ENCODE measurements around the gene SDK2.

Gene SDK2

DNA sequence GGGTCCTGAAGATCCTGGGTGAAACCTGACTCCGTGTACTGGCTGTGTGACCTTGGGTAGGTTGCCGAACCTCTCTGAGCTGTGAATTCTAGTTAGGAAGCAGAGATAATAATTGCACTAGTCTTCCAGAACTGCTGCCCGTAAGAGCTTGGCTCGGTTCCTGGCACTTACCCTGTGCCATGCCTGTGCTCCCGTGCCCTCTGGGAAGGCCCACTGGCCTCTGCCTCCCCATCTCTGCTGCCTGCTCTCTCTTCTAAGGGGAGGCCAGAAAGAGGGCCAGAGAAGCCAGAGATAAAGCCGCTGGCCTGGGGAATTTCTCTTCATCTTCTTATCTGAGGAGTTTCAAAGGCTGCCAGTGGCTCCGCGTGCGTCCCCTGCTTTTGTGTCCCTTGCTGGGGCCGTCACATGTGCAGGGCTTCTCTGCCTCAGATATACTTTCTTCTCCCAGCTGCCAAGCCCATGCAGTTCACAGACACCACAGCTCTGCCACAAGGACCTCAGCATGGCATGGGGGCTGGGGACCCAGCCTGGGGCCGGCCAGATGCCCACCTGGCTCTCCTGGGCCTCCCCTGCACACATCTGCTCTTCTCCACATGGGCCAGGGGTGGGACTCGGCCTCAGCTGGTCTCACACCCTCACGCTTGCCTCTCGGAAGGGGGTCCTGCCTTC is 145.2 kb downstream of the SDK2 start:
- TF ChIP-seq GATA2 (IDR thresholded peaks at IDR 0.05; ENCODE audit: low read depth, low read length) (no peak; the same call in 1 of the 2 replicates), GATA3 (IDR thresholded peaks at IDR 0.05; ENCODE audit: low read depth, low read length) (no peak)

DNA sequence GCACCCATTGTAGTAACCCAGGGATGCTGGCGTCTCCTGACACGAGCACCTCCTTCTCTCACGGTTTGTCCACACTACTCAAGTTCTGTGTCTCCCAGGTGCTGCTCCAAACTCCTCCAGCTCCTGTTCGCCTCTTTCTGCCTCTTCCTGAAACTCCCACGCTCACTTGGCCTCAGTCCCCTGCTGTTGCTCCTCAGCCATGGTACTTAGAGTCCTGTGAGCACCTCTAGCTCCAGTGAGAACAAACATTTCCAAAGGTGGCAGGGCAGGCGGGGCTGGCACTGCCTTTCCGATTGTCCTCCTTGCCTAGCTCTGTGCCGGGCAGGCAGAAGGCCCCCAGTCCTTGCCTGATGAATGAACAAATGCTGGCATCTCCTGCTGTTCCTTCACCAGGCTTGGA is 146.1 kb downstream of the SDK2 start:
- TF ChIP-seq GATA3 (IDR thresholded peaks at IDR 0.05; ENCODE audit: low read depth, low read length) (no peak), GATA2 (IDR thresholded peaks at IDR 0.05; ENCODE audit: low read depth, low read length) (no peak)

DNA sequence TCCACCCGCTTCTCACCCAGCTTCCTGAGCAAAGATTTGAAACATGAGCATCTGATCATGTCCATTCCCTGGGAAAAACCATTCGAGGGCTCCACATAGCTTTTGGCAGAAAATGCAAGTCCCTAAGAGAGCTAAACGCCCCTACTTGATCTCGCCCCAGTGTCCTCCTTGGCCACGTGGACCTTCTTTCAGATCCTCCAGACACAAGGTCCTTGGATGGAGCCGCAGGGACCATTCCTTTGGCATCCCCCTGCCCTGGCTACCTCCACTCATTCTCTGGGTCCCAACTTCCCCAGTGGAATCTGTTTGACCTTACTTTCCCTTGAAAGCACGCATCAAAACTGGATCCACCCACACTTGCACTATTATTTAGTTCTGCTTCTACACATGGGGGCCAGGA is 146.5 kb downstream of the SDK2 start:
- TF ChIP-seq GATA3 (IDR thresholded peaks at IDR 0.05; ENCODE audit: low read depth, low read length), result no peak
- TF ChIP-seq GATA2 (IDR thresholded peaks at IDR 0.05; ENCODE audit: low read depth, low read length), result no peak

DNA sequence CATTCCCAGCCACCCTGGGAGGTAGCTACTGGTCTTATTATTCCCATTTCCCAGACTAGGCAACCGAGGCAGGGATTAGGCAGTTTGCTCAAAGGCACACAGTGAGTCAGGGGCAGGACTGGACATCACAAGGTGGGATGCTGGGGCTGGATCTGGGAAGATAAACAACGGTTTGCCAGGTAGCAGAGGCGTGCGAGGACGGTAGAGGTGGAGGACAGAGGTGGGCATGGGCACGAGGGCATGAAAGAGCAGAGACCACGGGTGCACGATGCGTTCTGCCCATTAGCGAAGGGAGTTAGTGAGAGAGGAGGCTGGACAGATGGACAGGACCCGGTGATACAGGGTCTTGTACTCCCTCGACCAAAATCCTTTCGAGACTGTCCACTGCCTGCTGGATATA is 148.0 kb downstream of the SDK2 start:
- TF ChIP-seq GATA3 (IDR thresholded peaks at IDR 0.05; ENCODE audit: low read depth, low read length) (no peak), GATA2 (IDR thresholded peaks at IDR 0.05; ENCODE audit: low read depth, low read length) (no peak)

DNA sequence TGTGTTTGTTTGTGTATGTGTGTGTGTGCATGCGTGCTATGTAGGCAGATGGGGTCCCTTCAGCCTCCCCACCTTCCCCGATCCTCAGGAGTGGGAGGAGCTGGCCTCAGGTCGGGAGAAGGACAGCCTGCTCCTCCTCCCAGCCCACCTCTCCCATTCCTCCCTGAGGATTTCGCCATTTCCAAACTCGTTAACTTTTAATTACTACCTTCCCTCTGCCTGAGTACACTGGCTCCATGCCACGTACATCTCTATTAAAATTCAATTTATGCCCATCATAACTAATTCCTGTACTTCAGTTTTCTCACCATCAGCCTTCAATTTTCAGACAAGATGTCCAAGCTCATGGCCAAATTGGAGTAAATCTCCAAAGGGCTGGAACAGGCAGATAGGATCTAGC is 148.6 kb downstream of the SDK2 start:
- TF ChIP-seq GATA3 (IDR thresholded peaks at IDR 0.05; ENCODE audit: low read depth, low read length) (no peak), GATA2 (IDR thresholded peaks at IDR 0.05; ENCODE audit: low read depth, low read length) (no peak)

DNA sequence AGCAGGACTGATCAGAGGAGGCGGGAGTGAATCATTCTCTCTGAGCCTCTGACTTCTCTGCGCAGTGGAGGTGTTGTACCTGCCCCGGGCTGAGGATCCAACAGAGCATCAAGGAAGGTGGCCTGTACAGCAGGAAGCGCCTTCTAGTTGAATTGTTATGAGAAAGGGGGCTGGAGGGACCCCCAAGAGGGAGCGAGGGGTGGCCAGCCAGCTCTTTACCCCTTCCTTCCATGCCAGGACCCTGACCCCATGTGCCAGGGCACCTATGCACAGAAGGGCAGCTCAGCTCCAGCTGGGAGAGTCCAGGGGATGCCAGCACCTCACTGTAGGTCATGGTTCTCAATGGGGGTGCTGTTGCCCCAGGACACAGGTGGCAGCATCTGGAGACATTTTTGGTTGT is 149.3 kb downstream of the SDK2 start:
- no peak for TF ChIP-seq GATA2 (IDR thresholded peaks at IDR 0.05; ENCODE audit: low read depth, low read length)
- no peak for TF ChIP-seq GATA3 (IDR thresholded peaks at IDR 0.05; ENCODE audit: low read depth, low read length)

DNA sequence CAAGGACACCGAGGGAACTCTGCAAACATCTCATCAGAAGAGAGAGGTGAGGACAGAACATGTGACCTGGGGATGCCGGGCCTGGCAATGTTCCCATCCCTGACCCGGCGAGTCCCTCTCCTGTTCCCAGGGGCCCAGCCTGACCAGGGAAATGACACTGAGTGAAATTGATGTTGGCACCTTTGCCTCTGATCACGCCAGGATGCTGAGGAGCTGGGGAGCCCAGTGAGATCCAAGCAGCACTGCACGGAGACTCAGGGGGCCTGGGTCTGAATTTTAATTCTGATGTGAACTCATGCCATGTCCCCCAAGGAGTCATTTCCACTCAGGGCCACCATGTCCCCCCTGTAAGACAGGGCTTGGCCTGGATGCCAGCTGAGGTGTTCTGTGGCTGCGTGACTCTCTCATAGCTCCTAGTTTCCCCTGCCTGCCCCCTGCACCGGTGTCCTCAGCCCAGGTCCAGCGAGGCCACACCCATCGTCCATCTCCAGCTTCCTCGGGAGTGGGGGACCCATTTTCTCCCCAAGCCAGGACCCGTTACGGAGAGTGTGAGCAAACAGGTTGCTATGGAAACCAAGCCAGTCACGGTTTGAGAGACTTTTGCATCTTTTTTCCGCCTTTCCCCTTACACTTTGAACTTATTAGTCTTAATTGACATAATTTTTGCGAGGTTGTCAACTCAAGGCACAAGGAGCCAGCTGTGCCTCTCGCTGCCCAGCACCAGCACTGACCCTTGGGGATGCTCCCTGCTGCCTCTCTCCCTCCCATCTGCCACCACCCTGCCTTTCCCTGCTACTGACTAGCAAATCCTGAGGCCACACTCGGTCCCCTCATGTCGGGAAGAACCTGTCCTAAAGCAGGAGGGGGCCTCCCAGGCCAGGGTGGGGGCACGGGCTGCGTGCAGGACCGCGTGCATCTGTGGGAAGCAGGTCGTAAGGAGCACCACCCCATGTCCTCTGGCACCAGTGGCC is 150.0 kb downstream of the SDK2 start:
- TF ChIP-seq GATA3 (IDR thresholded peaks at IDR 0.05; ENCODE audit: low read depth, low read length) (no peak), GATA2 (IDR thresholded peaks at IDR 0.05; ENCODE audit: low read depth, low read length) (no peak)

DNA sequence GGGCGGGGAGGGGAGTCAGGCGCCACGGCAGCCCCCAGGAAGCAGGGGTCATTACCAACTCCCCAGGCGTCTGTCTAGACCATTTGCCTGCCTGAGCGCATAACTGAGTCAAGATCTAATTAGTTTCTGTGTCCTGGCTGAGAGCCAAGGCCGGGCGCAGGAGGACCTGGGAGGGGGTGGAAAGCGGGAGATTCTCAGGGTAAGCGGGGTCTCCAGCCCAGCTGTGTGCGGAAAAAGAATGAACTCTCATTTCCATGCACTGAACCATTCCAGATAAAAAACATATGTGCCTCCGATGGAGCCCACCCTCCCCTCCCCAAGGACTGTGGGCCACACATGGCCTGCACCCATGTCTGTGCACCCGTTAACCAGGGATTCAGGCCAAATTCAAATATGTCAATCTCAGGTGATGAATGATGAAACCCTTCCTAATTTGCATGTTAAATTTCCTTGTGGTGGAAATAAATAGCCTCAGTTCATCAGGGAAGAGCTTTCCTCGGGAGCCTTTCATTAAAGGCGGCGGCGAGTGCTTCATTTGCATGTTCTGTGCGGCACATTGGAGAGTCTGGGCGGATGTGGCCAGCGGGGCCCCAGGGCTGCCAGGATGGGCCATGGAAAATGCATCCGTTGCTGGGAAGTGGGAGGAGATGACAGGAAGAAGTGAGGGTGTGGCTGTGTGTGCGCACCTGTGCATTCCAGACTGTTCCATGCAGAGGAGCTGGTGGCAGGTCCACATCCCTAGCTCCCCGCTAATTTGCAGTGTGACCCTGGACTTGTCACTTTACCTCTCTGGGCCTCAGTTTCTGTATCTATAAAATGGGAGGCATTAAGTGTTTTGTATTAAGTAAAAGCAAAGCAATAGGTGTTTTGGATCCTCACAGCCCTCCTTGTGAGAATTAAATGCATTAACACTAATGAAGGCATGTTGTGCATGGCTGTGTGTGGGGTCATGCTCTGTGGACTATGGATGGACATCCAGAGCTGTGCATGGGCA is 151.1 kb downstream of the SDK2 start:
- no peak for TF ChIP-seq GATA3 (IDR thresholded peaks at IDR 0.05; ENCODE audit: low read depth, low read length)
- peak; percentile 63 for TF ChIP-seq GATA2 (IDR thresholded peaks at IDR 0.05; ENCODE audit: low read depth, low read length)

DNA sequence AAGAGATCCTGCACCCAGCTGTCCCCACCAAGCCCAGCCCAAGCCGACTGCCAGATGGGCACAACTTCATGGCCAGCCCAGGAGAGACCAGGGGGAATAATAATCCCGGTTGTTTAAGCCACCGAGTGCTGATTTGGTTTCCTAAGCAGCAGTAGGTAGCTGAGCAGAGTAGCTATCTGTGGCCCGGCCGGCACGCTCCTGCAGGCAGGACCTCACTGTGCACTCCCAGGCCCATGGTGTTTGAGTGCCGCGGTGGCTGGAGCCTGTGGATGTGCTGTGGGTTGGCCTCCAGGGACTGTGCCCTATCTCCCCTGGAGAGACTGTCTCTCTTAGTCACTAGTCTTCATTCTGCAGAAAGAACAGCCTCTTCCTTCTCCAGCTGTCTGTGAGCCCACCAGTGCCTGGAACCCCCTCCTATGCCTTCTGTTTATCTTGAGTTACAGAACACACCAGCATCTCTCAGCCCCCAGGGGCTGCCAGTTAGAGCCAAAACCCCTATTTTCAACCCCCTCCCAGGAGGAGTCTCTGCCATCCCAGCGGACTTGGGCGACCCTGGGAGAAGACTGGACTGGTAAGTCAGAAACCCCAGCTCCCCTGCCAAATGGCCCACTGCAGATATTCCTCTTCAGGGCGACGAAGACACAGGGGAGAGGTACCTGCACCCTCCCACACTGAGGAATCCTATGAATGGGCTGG is 152.0 kb downstream of the SDK2 start:
- no peak for TF ChIP-seq GATA2 (IDR thresholded peaks at IDR 0.05; ENCODE audit: low read depth, low read length)
- no peak for TF ChIP-seq GATA3 (IDR thresholded peaks at IDR 0.05; ENCODE audit: low read depth, low read length)

DNA sequence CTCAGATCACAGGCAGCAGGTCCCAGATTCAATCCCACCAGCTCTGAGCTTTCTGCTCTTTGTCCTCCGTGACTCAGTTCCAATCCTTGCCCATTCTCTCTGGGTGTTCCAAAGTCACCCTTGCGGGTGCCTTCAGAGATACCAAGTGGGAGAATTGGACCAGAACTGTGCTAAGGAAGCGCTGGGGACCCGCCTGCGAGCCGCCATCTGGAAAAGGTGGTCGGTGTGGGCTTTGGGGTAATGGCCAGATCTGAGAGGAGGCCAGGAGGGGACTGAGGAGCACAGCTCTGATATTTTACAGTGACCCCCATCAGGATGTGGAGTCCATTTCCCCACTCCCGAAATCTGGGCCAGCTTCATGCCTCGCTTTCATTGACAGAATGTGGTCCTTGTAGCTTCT is 152.6 kb downstream of the SDK2 start:
- no peak for TF ChIP-seq GATA3 (IDR thresholded peaks at IDR 0.05; ENCODE audit: low read depth, low read length)
- no peak for TF ChIP-seq GATA2 (IDR thresholded peaks at IDR 0.05; ENCODE audit: low read depth, low read length)

DNA sequence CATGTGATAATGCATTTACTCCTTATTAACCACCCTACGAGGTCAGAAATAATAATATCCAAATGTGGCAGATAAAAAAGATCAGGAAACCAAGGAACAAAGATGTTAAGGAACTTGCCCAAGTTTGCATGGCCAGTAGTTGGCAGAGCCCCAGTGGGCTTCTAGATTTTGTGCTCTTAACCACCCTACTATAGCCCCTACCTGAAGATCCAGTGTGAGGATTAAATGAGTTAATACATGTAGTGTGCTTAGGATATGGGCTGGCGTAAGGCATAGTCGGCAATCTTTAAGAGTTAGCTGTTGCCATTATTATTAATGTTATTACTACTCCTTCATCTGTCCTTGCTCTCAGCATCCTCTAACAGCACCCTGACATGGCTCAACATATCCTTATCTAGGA is 153.4 kb downstream of the SDK2 start:
- TF ChIP-seq GATA2 (IDR thresholded peaks at IDR 0.05; ENCODE audit: low read depth, low read length) (no peak; the same call in 1 of the 2 replicates), GATA3 (IDR thresholded peaks at IDR 0.05; ENCODE audit: low read depth, low read length) (no peak)

DNA sequence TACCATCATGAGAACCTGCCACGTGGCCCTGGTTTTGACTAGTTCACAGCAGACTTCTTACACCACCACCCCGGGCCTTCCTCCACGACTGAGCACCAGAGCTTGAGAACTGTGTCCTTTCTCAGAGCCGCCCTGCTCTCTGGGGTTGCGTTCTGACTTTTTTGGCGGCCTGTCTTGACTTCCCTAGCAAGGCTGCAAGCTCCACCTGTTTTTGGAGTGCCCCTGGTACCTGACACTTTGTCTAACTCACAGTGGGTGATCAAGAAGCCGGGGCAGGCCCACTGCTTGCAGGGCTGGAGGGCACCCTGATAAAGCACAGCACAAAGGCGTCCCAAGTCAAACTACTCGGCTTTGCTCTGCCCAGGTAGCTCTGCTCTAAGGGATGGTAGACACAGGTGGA is 154.3 kb downstream of the SDK2 start:
- TF ChIP-seq GATA3 (IDR thresholded peaks at IDR 0.05; ENCODE audit: low read depth, low read length) (no peak), GATA2 (IDR thresholded peaks at IDR 0.05; ENCODE audit: low read depth, low read length) (no peak)

DNA sequence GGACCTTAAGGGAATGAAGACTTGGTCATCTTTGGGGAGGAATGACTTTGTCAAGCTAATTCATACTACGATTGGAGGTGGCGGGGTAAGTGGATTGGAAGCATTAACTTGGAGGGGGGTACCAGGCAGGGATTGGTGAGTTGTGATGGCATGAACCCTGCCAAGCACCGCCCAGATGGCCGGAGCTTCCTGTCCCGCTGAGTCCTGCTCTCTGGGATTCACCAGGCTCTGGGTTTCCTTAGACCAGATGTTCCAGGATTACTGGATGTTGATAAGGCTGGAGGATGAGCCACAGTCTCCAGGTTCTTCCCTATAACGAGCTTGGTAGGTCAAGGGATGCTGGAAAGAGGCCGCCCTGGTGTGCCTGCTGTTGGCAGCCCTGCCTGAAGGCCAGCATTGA is 154.9 kb downstream of the SDK2 start:
- TF ChIP-seq GATA2 (IDR thresholded peaks at IDR 0.05; ENCODE audit: low read depth, low read length) (peak; percentile 43; the same call in 1 of the 2 replicates), GATA3 (IDR thresholded peaks at IDR 0.05; ENCODE audit: low read depth, low read length) (no peak)

Measured in SH-SY5Y (cell line).